Measurements from ENCODE around the gene CHRM5. TPM values are rescaled to one million over a fixed set of nuclear protein-coding genes. Genes with fewer than 3 reads are reported as not detected.

Gene CHRM5
- total RNA-seq, 1 donor = under 0.01 TPM

DNA sequence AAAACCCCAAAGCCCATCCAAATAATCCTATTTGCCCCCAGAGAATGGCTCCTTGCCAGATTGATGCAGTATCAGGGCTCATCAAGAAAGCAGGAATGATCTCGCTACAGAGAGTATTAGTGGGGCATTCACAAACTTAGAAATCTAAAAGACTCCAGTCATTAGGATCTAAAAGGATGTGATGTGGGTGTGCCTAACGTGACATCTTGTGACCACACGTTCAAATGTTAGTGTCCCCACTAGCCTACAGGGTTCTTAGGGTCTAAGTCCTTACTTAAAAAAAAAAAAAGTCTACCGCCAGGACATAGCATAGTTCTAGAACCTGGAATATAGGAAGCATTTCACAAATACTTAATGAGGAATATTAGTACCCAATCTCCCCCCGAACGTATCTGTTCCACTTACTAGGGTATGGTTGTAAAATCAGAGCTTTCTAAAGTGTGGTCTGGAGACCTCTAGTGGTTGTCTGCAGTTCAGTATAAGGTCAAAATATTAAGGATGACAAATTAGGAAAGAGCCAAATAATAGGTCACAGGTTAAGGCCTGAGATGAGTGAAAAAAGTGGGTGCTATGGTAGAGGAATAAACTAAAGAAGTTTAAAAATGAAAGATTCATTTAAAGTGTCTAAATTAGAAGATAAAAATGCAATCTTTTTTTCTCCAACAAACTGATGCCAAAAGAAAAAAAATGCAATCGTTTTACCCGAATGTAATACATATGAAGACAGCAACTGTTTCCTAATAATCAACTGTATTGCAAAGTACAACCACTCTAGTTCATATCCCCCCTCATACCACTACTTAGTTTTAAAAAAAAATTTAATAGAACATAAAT, 4.2 kb upstream of the CHRM5 start:
- peak; percentile 81 for TF ChIP-seq CTCF (IDR thresholded peaks at IDR 0.05; ENCODE audit: insufficient read depth, low read depth, low read length)
- peak; percentile 49 for DNase-seq (ENCODE audit: low read depth)
- H3K4me3 ChIP-seq (ENCODE audit: low read depth, low read length) = no peak overlapping the region

DNA sequence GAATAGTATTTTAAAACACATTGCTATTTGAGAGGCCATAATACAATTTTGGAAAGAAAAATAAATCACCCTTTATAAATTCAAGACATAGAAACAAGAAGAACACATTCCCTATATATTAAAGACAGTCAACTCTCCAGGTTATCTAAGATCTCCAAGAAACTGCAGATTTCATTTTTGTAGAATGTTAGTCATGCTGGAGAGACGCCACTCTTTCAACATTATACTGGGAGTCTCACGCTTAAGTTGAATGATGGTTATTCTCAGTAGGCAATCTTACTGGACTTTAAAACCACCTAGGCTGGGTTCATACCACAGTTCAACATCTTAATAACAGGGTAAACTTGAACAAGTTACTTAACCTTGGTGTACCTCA, 3.6 kb upstream of the CHRM5 start:
- DNase-seq (ENCODE audit: low read depth) = no peak
- no peak for TF ChIP-seq CTCF (IDR thresholded peaks at IDR 0.05; ENCODE audit: insufficient read depth, low read depth, low read length)
- no peak overlapping the region for H3K4me3 ChIP-seq (ENCODE audit: low read depth, low read length)

DNA sequence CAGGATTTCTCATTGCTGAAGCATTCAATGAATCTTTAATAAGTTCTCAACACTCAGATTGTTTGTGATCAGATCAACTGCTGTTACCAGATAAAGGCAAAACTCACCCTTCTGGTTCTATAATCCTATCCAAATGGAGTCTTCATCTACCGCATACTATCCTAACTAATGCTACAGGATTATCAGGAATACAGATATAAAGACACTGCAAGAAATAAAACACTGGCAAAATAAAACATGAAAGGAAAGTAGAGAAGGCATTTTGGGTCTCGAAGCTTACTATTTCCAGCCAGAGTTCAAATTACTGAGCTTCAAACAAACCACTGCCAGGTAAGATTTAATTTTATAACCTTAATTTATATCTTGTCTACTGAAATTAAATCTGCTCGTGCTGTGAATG, 524 bp downstream of the CHRM5 start:
- H3K4me3 ChIP-seq (ENCODE audit: low read depth, low read length) = no peak overlapping the region
- no peak for TF ChIP-seq CTCF (IDR thresholded peaks at IDR 0.05; ENCODE audit: insufficient read depth, low read depth, low read length)
- no peak for DNase-seq (ENCODE audit: low read depth)

GRCh38 chr15:33971811-33972210, 3.5 kb downstream of the CHRM5 start:
- no peak overlapping the region for H3K4me3 ChIP-seq (ENCODE audit: low read depth, low read length)
- no peak for TF ChIP-seq CTCF (IDR thresholded peaks at IDR 0.05; ENCODE audit: insufficient read depth, low read depth, low read length)
- no peak for DNase-seq (ENCODE audit: low read depth)

- H3K4me3 ChIP-seq (ENCODE audit: low read depth, low read length) = no peak overlapping the region
- no peak for TF ChIP-seq CTCF (IDR thresholded peaks at IDR 0.05; ENCODE audit: insufficient read depth, low read depth, low read length)
- DNase-seq (ENCODE audit: low read depth) = no peak
Observed at GRCh38 chr15:33975022-33975565, 6.8 kb downstream of the CHRM5 start.

DNA sequence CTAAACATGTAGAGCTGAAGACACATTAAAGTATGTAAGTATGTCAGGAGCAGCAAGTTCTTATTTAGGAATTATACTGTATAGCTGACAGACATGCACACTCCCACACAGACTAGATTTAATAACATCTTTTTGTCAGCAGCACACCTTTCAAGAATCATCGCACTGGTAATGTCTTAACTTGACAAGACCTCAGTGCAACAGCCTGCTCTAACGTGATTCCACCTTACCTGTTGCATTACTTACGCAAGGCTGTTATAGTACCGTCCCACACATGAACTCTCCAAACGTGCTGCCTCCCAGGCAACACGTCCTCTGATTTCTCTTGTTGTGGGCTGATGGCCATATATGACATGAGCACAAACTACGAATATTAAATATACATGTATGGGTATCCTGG, 11.9 kb downstream of the CHRM5 start:
- no peak for TF ChIP-seq CTCF (IDR thresholded peaks at IDR 0.05; ENCODE audit: insufficient read depth, low read depth, low read length)
- DNase-seq (ENCODE audit: low read depth) = no peak
- H3K4me3 ChIP-seq (ENCODE audit: low read depth, low read length) = no peak overlapping the region
